Activated CD4-positive, alpha-beta T cell treated with anti-CD3 and anti-CD28 coated beads, Interleukin-2, amount 50 U/mL, for 16 hours (primary cell): Measurements from ENCODE around the gene GIMAP1.
"Not testable (repeated sequence)": the region's sequence is repeated elsewhere in the genome, so short reads cannot be mapped to it uniquely, and the experiment has no call there.

Experiments used
- DNase-seq: peaks from one replicate; pipeline ENCODE4 v3.0.0-alpha.2; 2020

GIMAP1 gene

GRCh38 chr7:150716368-150716767 is at the start of gene GIMAP1:
GIMAP1 (plus strand) TSS chr7:150716613; CDS start chr7:150719048, 2,435 bp downstream.
- peak; percentile 72 for DNase-seq

DNA sequence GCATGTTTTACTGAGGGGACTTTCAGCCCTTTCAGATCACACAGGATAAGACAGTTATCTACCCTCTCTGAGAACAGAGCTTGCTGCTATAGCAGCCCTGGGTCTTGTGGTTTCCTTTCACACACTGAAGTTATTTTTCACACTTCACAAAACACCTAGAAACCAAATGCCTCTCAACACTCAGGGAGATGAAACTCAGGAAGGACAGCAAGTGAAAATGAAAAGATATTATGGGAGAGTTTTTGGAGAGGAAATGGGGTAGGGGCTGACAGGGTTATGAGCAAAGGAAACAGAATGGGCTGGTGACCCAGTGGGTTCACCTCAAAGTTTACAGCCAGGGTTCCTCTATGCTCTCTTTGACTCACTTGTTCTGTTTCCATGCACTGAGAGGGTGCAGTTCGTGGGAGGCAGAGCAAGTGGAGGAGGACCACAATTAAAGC is 47.9 kb upstream of the GIMAP1 start:
- peak; percentile 87 for DNase-seq

GRCh38 chr7:150668977-150669376 is 47.4 kb upstream of the GIMAP1 start:
- no peak for DNase-seq

DNA sequence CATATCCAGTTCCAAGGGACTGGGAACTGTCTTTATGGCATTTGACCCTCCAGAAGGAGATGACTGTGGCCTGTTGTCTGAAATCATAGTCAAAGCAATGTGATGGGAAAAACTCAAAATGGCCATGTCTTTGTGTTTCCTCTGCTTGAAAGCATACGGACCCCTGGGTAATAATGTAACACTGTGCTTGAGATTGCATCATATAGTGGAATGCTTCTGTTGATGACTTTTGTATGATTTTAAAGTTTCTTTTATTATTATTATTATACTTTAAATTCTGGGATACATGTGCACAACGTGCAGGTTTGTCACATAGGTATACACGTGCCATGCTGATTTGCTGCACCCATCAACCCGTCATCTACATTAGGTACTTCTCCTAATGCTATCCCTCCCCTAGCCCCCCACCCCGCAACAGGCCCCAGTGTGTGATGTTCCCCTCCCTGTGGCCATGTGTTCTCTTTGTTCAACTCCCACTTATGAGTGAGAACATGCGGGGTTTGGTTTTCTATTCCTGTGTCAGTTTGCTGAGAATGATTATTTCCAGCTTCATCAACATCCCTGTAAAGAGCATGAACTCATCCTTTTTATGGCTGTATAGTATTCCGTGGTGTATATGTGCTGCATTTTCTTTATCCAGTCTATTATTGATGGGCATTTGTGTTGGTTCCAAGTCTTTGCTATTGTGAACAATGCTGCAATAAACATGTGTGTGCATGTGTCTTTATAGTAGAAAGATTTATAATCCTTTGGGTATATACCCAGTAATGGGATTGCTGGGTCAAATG is 44.4 kb upstream of the GIMAP1 start:
- not testable (repeated sequence) for DNase-seq

- DNase-seq = no peak
Observed at GRCh38 chr7:150675714-150676113, 40.7 kb upstream of the GIMAP1 start.

DNA sequence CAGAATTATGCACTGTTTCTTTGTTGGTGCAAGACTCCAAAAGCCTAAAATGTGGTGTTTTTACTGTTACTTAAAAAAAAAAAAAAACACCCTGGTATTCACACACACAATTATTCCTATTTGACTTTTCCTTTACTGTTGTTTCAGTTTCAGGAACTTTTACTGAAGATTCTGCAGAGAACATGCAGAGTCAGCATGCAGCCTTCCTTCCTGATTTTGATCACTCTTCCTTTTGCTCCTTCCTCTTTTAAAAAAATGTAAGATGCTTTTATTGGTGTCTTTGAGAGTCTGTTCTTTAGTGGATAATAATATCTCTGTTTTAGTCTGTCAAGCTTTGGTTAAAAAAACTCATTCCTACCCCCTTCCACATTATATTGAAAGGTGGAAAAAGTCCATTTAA is 40.1 kb upstream of the GIMAP1 start:
- not testable (repeated sequence) for DNase-seq

DNA sequence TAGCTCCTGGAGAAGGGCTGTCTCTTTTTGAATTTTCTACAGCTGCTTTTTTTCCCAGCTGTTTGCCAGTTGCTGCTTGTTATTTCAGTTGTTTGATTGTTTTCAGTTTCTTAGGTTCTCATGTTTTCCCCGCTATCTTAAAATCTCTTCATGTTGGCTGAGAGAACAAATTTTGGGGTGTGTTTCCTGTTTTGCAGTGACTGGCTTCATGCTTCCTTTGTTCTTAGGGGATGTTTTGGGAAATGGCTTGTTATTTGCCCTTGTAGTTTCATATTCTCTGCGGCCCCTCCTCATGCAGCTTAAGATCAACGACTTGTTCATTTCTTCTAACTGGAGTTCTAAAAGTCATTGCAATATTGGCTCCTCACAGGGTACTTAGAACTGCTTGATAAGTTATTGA is 39.6 kb upstream of the GIMAP1 start:
- not testable (repeated sequence) for DNase-seq

DNA sequence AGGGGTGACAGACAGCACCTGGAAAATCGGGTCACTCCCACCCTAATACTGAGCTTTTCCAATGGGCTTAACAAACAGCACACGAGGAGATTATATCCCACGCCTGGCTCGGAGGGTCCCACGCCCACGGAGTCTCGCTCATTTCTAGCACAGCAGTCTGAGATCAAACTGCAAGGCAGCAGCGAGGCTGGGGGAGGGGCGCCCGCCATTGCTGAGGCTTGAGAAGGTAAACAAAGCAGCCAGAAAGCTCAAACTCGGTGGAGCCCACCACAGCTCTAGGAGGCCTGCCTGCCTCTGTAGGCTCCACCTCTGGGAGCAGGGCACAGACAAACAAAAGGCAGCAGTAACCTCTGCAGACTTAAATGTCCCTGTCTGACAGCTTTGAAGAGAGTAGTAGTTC is 37.8 kb upstream of the GIMAP1 start:
- DNase-seq = not testable (repeated sequence)

DNA sequence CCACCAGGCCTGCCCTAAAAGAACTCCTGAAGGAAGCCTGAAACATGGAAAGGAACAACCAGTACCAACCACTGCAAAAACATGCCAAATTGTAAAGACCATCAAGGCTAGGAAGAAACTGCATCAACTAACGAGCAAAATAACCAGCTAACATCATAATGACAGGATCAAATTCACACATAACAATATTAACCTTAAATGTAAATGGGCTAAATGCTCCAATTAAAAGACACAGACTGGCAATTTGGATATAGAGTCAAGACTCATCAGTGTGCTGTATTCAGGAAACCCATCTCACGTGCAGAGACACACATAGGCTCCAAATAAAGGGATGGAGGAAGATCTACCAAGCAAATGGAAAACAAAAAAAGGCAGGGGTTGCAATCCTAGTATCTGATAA is 36.0 kb upstream of the GIMAP1 start:
- DNase-seq = not testable (repeated sequence)

GRCh38 chr7:150685219-150686029 is 31.0 kb upstream of the GIMAP1 start, which contains the start of gene GIMAP2:
GIMAP2 (plus strand) TSS chr7:150685706; CDS start chr7:150687060, 1,354 bp downstream.
- peak; percentile 74 for DNase-seq

GRCh38 chr7:150686030-150686631 is 30.3 kb upstream of the GIMAP1 start:
- no peak for DNase-seq

DNA sequence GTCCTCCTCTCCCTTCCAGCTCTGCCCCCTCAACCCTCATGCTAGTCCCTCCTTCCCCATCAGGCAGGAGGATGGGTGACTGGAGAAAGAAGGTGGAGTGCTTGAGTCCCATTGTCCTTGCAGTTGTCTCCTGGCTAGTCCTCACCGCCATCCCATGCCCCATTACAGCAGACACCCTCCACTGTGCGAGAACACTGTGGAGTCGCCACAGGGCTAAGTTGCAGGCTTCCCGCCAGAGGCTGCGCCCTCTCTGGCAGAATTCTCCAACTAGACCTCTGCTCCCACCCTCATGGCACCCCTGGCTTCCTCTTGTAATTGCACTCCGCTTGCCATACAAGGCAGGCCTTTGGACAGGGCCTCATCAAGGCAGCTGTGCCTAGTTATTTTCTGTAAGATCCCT is 27.8 kb upstream of the GIMAP1 start:
- no peak for DNase-seq

GRCh38 chr7:150695654-150696053 is 20.8 kb upstream of the GIMAP1 start:
- DNase-seq = no peak

GRCh38 chr7:150703209-150703608 is 13.2 kb upstream of the GIMAP1 start:
- no peak for DNase-seq

DNA sequence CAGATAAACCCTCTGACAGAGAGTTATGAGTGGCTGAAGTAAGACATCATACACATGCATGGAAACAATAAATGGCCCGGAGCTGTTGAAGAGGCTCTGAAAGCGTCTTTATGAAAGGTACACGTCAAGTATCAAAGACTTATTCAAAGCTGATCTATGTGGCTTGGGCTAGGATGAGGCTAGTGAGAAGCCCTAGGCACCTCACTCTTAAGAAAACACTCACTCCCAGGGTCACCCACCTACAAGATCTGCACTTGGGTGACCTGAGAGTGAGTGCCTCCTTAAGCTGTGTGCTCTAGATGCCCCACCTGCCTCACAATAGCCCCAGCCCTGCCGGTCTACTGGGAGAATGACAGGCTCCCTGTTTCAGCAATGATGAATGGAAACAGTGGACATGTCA is 1.1 kb upstream of the GIMAP1 start:
- no peak for DNase-seq

DNA sequence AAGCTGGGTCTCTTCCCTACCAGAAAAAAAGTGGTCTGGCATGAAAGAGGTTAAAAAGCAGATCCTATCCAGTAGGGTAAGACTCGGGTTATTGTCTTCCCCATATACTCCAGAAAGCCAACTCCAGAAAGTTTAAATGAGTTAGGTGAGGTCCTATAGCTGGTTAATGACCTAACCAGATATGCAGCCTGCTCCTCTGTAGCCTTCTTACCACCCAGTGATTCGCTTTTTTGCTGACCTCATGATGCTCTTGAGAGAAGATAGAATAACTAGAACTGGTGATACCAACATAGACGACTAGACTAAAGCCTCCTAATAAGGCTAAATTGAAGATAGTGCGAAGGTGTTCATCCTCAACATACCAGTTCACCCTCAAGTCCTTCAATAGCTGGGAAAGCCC is 675 bp upstream of the GIMAP1 start:
- DNase-seq = no peak

GRCh38 chr7:150716939-150717338 is 526 bp downstream of the GIMAP1 start:
- no peak for DNase-seq

- no peak for DNase-seq
Observed at GRCh38 chr7:150717814-150718420, 1.5 kb downstream of the GIMAP1 start.

GRCh38 chr7:150719436-150719835 is 3.0 kb downstream of the GIMAP1 start:
- no peak for DNase-seq

DNA sequence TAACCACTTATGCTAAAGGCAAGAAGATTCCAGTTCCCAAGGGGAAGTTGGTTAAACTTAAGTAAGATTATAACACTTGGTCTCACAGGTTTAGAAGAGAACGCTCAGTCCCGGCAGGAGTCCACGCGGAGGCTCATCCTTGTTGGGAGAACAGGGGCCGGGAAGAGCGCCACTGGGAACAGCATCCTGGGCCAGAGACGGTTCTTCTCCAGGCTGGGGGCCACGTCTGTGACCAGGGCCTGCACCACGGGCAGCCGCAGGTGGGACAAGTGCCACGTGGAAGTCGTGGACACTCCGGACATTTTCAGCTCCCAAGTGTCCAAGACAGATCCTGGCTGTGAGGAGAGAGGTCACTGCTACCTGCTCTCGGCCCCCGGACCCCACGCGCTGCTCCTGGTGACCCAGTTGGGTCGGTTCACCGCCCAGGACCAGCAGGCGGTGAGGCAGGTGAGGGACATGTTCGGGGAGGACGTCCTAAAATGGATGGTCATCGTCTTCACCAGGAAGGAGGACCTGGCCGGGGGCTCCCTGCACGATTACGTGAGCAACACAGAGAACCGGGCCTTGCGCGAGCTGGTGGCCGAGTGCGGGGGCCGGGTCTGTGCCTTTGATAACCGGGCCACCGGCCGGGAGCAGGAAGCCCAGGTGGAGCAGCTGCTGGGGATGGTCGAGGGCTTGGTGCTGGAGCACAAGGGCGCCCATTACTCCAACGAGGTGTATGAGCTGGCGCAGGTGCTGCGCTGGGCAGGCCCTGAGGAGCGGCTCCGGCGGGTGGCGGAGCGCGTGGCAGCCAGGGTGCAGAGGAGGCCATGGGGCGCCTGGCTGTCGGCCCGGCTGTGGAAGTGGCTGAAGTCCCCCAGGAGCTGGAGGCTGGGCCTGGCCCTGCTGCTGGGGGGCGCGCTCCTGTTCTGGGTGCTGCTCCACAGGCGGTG is 3.8 kb downstream of the GIMAP1 start:
- DNase-seq = no peak

- DNase-seq = no peak
Observed at GRCh38 chr7:150721970-150722373, 5.6 kb downstream of the GIMAP1 start.

- no peak for DNase-seq
Observed at GRCh38 chr7:150722431-150722931, 6.1 kb downstream of the GIMAP1 start.
